SH-SY5Y (cell line): Measurements from ENCODE around the gene PTPRC.

ENCODE experiments used
- GATA2 ChIP-seq: IDR thresholded peaks from 2 replicates; pipeline ENCODE4 v1.6.1; 2011; ENCODE audit warnings: mild to moderate bottlenecking, low read depth, low read length
- GATA3 ChIP-seq: IDR thresholded peaks from 2 replicates; pipeline ENCODE4 v1.6.1; 2011; ENCODE audit warnings: low read depth, mild to moderate bottlenecking, low read length, moderate library complexity

- TF ChIP-seq GATA2 (no peak), GATA3 (no peak)
These were observed 14.8 kb upstream of the PTPRC start for GRCh38 chr1:198623752-198624647.
